Breast epithelium (tissue), 4 donors: Measurements from ENCODE around the gene VANGL2. TPM values are rescaled to one million over a fixed set of nuclear protein-coding genes. Genes with fewer than 3 reads are reported as not detected.
A peak's percentile ranks its signal among the peaks of the same experiment; 100 is the strongest.

Experiments
- DNase-seq, 2 donors: peaks; one replicate each; pipeline ENCODE4 v3.0.0-alpha.2; 2019; ENCODE audit warnings: low spot score in 2 of 2
- H3K27ac ChIP-seq, 2 donors: fragments of 200-600 bp; sonication (generic) in 1 of 2; one replicate each; pipeline ENCODE4 v1.5.1; 2016 to 2019; ENCODE audit warnings: mild to moderate bottlenecking in 1 of 2
- H3K27me3 ChIP-seq, 2 donors: fragments of 200-600 bp; sonication (generic) in 1 of 2; one replicate each; pipeline versions ENCODE4 v1.5.1 to v1.6.0; 2017 to 2019; ENCODE audit warnings: control low read depth in 1 of 2, mild to moderate bottlenecking in 1 of 2
- H3K36me3 ChIP-seq: fragments of 200-600 bp; one replicate; pipeline ENCODE4 v1.5.1; 2019
- H3K4me1 ChIP-seq, 2 donors: fragments of 200-600 bp; sonication (generic); one replicate each; pipeline ENCODE4 v1.5.1; 2016 to 2019; ENCODE audit warnings: control low read depth in 1 of 2
- H3K4me3 ChIP-seq, 3 donors: fragments of 200-600 bp; sonication (generic); 1 replicate in 2 of 3; 2 replicates in 1 of 3; pipeline ENCODE4 v1.5.1; 2016 to 2019; ENCODE audit warnings: mild to moderate bottlenecking in 3 of 3, moderate library complexity in 2 of 3
- H3K9me3 ChIP-seq, 2 donors: fragments of 200-600 bp; sonication (generic) in 1 of 2; one replicate each; pipeline ENCODE4 v1.5.1; 2016 to 2019; ENCODE audit warnings: control low read depth in 1 of 2
- CTCF ChIP-seq, 3 donors: fragments of 450-650 bp; IDR thresholded peaks; one replicate each; pipeline ENCODE4 v1.5.1; 2016 to 2017; ENCODE audit warnings: antibody characterized with exemption in 3 of 3, mild to moderate bottlenecking in 3 of 3, moderate library complexity in 3 of 3
- POLR2A ChIP-seq: fragments of 450-650 bp; IDR thresholded peaks from one replicate; pipeline ENCODE4 v1.6.1; 2016; ENCODE audit warnings: antibody characterized with exemption, mild to moderate bottlenecking, moderate library complexity
- POLR2AphosphoS5 ChIP-seq, 3 donors: sonication (generic); formaldehyde crosslinking; IDR thresholded peaks; one replicate each; pipeline ENCODE4 v1.6.1; 2017; ENCODE audit warnings: antibody characterized with exemption in 3 of 3
- intact Hi-C: fragments of 100-400 bp; cut with DNase I; formaldehyde crosslinking; loops from one replicate; pipeline ENCODE4 v1.15.1; 2023; ENCODE audit warnings: low total_unique reads
- total RNA-seq, 3 donors: library from RNA; depleted of rRNA; stranded (reverse); fragments of >200 nt; gene quantifications; one replicate each; pipeline ENCODE4 v1.1.0, GENCODE V29; 2016

VANGL2 gene
- total RNA-seq, 3 donors from 2014 or later, result 0.48 to 7.6 (median 5.6) TPM

- Histone ChIP-seq H3K4me3 (peak overlapping the region in 2 of 3 donors; percentile 85 to 93), H3K27me3 (no peaks in the 10 kb centered on the region), H3K36me3 (no peaks in the 10 kb centered on the region), H3K4me1 (no peaks in the 10 kb centered on the region), H3K9me3 (no peaks in the 10 kb centered on the region), H3K27ac (peak overlapping the region in 1 of 2 donors; percentile 3)
- intact Hi-C loops, result no loop called here
- TF ChIP-seq POLR2AphosphoS5 (IDR thresholded peaks at IDR 0.05), result no peak
- TF ChIP-seq CTCF (IDR thresholded peaks at IDR 0.05), result no peak
- TF ChIP-seq POLR2A, result no peak
- no peak for DNase-seq
Measured at GRCh38 chr1:160402001-160402795, 1.8 kb downstream of the VANGL2 start.

GRCh38 chr1:160403244-160403643, 2.9 kb downstream of the VANGL2 start:
- Histone ChIP-seq H3K4me3 (no peak overlapping the region), H3K27me3 (no peaks in the 10 kb centered on the region), H3K4me1 (no peaks in the 10 kb centered on the region), H3K27ac (no peak overlapping the region), H3K9me3 (no peaks in the 10 kb centered on the region), H3K36me3 (no peaks in the 10 kb centered on the region)
- TF ChIP-seq POLR2A (no peak), POLR2AphosphoS5 (IDR thresholded peaks at IDR 0.05) (no peak), CTCF (IDR thresholded peaks at IDR 0.05) (no peak)
- DNase-seq, result no peak
- intact Hi-C loops, result no loop called here

GRCh38 chr1:160404094-160404493, 3.7 kb downstream of the VANGL2 start:
- intact Hi-C loops, result no loop called here
- no peaks in the 10 kb centered on the region for H3K9me3 ChIP-seq
- H3K4me3 ChIP-seq, result no peak overlapping the region
- TF ChIP-seq POLR2AphosphoS5 (IDR thresholded peaks at IDR 0.05) (no peak), CTCF (IDR thresholded peaks at IDR 0.05) (no peak), POLR2A (no peak)
- no peaks in the 10 kb centered on the region for H3K4me1 ChIP-seq
- no peak for DNase-seq
- no peaks in the 10 kb centered on the region for H3K27me3 ChIP-seq
- H3K36me3 ChIP-seq, result no peaks in the 10 kb centered on the region
- no peak overlapping the region for H3K27ac ChIP-seq

GRCh38 chr1:160405331-160405877, 5.0 kb downstream of the VANGL2 start:
- Histone ChIP-seq H3K27me3 (no peaks in the 10 kb centered on the region), H3K27ac (no peak overlapping the region), H3K36me3 (no peaks in the 10 kb centered on the region), H3K4me1 (no peaks in the 10 kb centered on the region), H3K4me3 (no peak overlapping the region), H3K9me3 (no peaks in the 10 kb centered on the region)
- TF ChIP-seq POLR2AphosphoS5 (IDR thresholded peaks at IDR 0.05) (no peak), POLR2A (no peak), CTCF (IDR thresholded peaks at IDR 0.05) (no peak)
- intact Hi-C loops, result no loop called here
- no peak for DNase-seq
